Naive thymus-derived CD8-positive, alpha-beta T cell (primary cell): ENCODE data around the gene CACNA1B. TPM values are rescaled to one million over a fixed set of nuclear protein-coding genes. Genes with fewer than 3 reads are reported as not detected.

Experiments
- ATAC-seq, 2 donors: fragments of 150-1000 bp; cut with Tn5 transposase in 1 of 2; sonication (Bioruptor Pico), chemical (Tn5 transposase) in 1 of 2; 1 replicate in 1 of 2; 2 replicates in 1 of 2; pipeline ENCODE4 v1.10.0; 2021; ENCODE audit warnings: mild to moderate bottlenecking in 2 of 2, moderate library complexity in 2 of 2
- POLR2A ChIA-PET: fragments of 350-600 bp; sonication (Branson Sonifier 250); formaldehyde crosslinking; loops from one replicate; lab custom pipeline; 2021; ENCODE audit warnings: antibody characterized with exemption; lab: Charles Lee
- DNase-seq, 10 donors: peaks; one replicate each; pipeline versions ENCODE4 v3.0.0 to v3.0.0-alpha.2; 2020 to 2022
- H3K27ac Mint-ChIP-seq, 10 donors: one replicate each; pipeline ENCODE4 v1.8.0; 2020 to 2022; ENCODE audit warnings: mild to moderate bottlenecking in 10 of 10, mixed read lengths in 10 of 10, moderate library complexity in 4 of 10, inconsistent platforms in 1 of 10
- H3K27me3 Mint-ChIP-seq, 5 donors: one replicate each; pipeline ENCODE4 v1.8.0; 2021 to 2022; ENCODE audit warnings: mixed read lengths in 5 of 5
- H3K36me3 Mint-ChIP-seq, 3 donors: one replicate each; pipeline ENCODE4 v1.8.0; 2020 to 2022; ENCODE audit warnings: mixed read lengths in 3 of 3, mild to moderate bottlenecking in 2 of 3, inconsistent platforms in 1 of 3
- H3K4me1 Mint-ChIP-seq, 4 donors: one replicate each; pipeline ENCODE4 v1.8.0; 2021 to 2022; ENCODE audit warnings: mixed read lengths in 4 of 4
- H3K4me3 Mint-ChIP-seq, 10 donors: one replicate each; pipeline ENCODE4 v1.8.0; 2020 to 2022; ENCODE audit warnings: mild to moderate bottlenecking in 10 of 10, mixed read lengths in 10 of 10, moderate library complexity in 6 of 10, inconsistent platforms in 1 of 10
- H3K9me3 Mint-ChIP-seq, 9 donors: one replicate each; pipeline ENCODE4 v1.8.0; 2020 to 2022; ENCODE audit warnings: mixed read lengths in 9 of 9, mild to moderate bottlenecking in 3 of 9, inconsistent platforms in 1 of 9, moderate library complexity in 1 of 9
- polyA plus RNA-seq, 3 donors: library from polyadenylated mRNA; unstranded; fragments of 300-500 nt; fragmentation: Illumina TruSeq; gene quantifications; one replicate each; pipeline ENCODE4 v1.2.3, GENCODE V29; 2021
- total RNA-seq, 8 experiments: library from RNA in 2 of 8; stranded (reverse) in 2 of 8; gene quantifications; one replicate each; pipeline ENCODE4 v1.2.3 and lab custom pipeline; 2021 to 2026

Gene CACNA1B
- total and polyA plus RNA-seq, 5 experiments from 2014 or later = not detected

GRCh38 chr9:138060365-138060764 lies 182.8 kb downstream of the CACNA1B start:
- POLR2A ChIA-PET = no interaction called here
- Mint-ChIP-seq H3K9me3 (no peaks in the 10 kb centered on the region), H3K4me1 (no peaks in the 10 kb centered on the region), H3K27ac (no peak overlapping the region), H3K4me3 (no peak overlapping the region), H3K36me3 (no peaks in the 10 kb centered on the region), H3K27me3 (peaks cover 1 to 18% (median 13%) of the 10 kb centered on the region in 5 donors)
- no peak for DNase-seq
- no peak for ATAC-seq

DNA sequence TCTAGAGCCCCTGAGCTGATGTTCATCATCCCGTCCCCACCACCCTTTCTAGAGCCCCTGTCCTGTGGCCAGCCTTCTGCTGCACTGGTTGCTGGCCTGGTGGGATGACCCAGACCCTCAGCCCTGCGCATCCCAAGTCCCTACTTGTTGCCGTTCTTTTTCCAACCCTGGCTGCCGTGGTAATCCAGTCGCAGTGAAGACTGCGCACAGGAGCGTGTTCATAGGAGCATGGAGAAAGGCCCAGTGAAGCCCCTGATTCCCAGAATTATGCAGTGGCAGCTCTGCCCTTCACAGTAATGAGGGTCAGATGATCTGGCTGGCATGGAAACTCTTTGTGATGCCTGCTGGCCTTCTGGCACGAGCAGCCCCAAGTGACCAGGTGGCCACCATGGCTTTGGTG lies 183.3 kb downstream of the CACNA1B start:
- Mint-ChIP-seq H3K27ac (no peak overlapping the region), H3K4me1 (no peaks in the 10 kb centered on the region), H3K9me3 (no peaks in the 10 kb centered on the region), H3K36me3 (no peaks in the 10 kb centered on the region), H3K27me3 (peaks cover 1 to 20% (median 16%) of the 10 kb centered on the region in 5 donors), H3K4me3 (no peak overlapping the region)
- ATAC-seq = no peak
- POLR2A ChIA-PET = no interaction called here
- DNase-seq = no peak

DNA sequence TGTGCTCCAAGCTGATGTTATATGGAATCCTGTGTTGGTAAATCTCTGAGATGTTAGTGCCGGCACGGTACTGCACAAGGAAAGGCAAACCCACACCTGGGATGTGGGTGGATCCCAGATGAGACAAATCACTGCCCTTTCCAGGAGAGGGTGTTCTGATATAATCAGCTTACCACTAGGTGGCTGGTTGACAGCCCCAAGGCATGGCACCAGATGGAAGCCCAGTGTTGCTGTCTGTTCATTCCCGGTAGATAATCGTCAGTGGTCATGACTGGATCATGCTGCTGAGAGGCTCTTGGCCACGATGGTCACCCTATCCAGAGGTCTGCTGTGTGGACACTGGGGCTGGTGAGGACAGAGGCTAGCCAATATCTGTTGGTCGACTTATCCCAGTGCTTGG lies 184.0 kb downstream of the CACNA1B start:
- POLR2A ChIA-PET = no interaction called here
- peaks cover 1 to 22% (median 16%) of the 10 kb centered on the region in 5 donors for H3K27me3 Mint-ChIP-seq

DNA sequence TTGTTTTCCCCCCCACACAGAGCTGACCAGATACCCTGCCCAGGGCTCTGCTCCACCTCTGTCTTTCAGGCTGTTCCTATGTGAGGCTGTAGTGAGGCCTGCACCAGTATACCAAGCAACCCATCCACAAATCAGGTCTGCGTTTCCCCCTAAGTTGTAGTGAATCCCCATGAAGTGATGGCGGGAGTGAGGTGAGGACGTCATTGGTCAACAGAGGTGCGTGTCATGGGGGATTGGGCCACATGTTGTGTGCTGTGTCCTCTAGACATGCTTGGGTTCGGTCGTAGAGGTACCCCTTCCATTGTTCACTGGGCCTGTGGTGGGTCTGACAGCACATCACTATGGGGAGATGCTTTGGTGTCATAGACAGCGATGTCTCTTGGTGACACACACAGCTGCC lies 184.6 kb downstream of the CACNA1B start:
- H3K27ac Mint-ChIP-seq = no peak overlapping the region
- DNase-seq = no peak
- no peaks in the 10 kb centered on the region for H3K36me3 Mint-ChIP-seq
- no peaks in the 10 kb centered on the region for H3K9me3 Mint-ChIP-seq
- H3K4me1 Mint-ChIP-seq = no peaks in the 10 kb centered on the region
- no peak overlapping the region for H3K4me3 Mint-ChIP-seq
- POLR2A ChIA-PET = no interaction called here
- peaks cover 1 to 22% (median 16%) of the 10 kb centered on the region in 5 donors for H3K27me3 Mint-ChIP-seq
- ATAC-seq = no peak

More for the DNA sequence above, 184.0 kb downstream of the CACNA1B start:
- no peaks in the 10 kb centered on the region for H3K4me1 Mint-ChIP-seq
- H3K27ac Mint-ChIP-seq = no peak overlapping the region
- no peaks in the 10 kb centered on the region for H3K36me3 Mint-ChIP-seq
- ATAC-seq = no peak
- DNase-seq = no peak
- H3K4me3 Mint-ChIP-seq = no peak overlapping the region
- no peaks in the 10 kb centered on the region for H3K9me3 Mint-ChIP-seq

GRCh38 chr9:138063033-138063432 lies 185.5 kb downstream of the CACNA1B start:
- H3K27me3 Mint-ChIP-seq = peaks cover 1 to 22% (median 16%) of the 10 kb centered on the region in 5 donors
- POLR2A ChIA-PET = no interaction called here
- ATAC-seq (no peak), DNase-seq (no peak)
- H3K4me3 Mint-ChIP-seq = no peak overlapping the region
- no peaks in the 10 kb centered on the region for H3K9me3 Mint-ChIP-seq
- H3K36me3 Mint-ChIP-seq = no peaks in the 10 kb centered on the region
- no peak overlapping the region for H3K27ac Mint-ChIP-seq
- no peaks in the 10 kb centered on the region for H3K4me1 Mint-ChIP-seq

DNA sequence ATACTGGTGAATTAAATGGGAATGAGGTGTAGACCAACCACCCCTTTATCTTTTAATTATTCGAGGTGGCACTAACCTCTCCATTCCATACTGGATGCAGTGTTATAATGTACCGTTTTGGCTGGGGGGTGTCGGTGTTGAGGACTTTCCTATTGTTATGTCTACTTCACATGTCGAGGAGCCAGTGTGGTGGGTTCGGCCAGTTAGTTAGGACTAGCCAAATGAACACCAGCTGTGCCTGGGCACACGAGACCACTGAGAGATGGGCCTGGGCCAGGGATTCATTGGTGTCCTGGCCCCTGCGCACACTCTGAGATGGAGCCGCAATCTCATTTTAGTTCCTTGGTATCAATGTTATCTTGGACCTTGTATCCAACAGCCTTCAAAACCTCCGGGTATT lies 186.2 kb downstream of the CACNA1B start:
- no peak overlapping the region for H3K4me3 Mint-ChIP-seq
- ATAC-seq = no peak
- no peak for DNase-seq
- H3K27ac Mint-ChIP-seq = no peak overlapping the region
- H3K27me3 Mint-ChIP-seq = peaks cover 1 to 22% (median 15%) of the 10 kb centered on the region in 5 donors
- H3K4me1 Mint-ChIP-seq = no peaks in the 10 kb centered on the region
- POLR2A ChIA-PET = no interaction called here
- no peaks in the 10 kb centered on the region for H3K9me3 Mint-ChIP-seq
- no peaks in the 10 kb centered on the region for H3K36me3 Mint-ChIP-seq

GRCh38 chr9:138064547-138064946 lies 187.0 kb downstream of the CACNA1B start:
- Mint-ChIP-seq H3K27ac (no peak overlapping the region), H3K9me3 (no peaks in the 10 kb centered on the region), H3K27me3 (peaks cover 1 to 22% (median 16%) of the 10 kb centered on the region in 5 donors), H3K4me3 (no peak overlapping the region), H3K36me3 (no peaks in the 10 kb centered on the region), H3K4me1 (no peaks in the 10 kb centered on the region)
- ATAC-seq (no peak), DNase-seq (no peak)
- POLR2A ChIA-PET = interaction anchor here (0.5 kb wide), 1 partner anchor 1657 kb away, joined by 6 read pairs; no protein-coding TSS in a partner anchor

- ATAC-seq = no peak
- Mint-ChIP-seq H3K4me3 (no peak overlapping the region), H3K36me3 (no peaks in the 10 kb centered on the region), H3K9me3 (no peaks in the 10 kb centered on the region), H3K27ac (no peak overlapping the region), H3K4me1 (no peaks in the 10 kb centered on the region), H3K27me3 (peaks cover 1 to 22% (median 16%) of the 10 kb centered on the region in 5 donors)
- POLR2A ChIA-PET = no interaction called here
- DNase-seq = no peak
Measured at GRCh38 chr9:138065287-138065686, 187.7 kb downstream of the CACNA1B start.

- H3K36me3 Mint-ChIP-seq = no peaks in the 10 kb centered on the region
- DNase-seq (no peak), ATAC-seq (no peak)
- no peak overlapping the region for H3K4me3 Mint-ChIP-seq
- POLR2A ChIA-PET = no interaction called here
- no peak overlapping the region for H3K27ac Mint-ChIP-seq
- H3K9me3 Mint-ChIP-seq = no peaks in the 10 kb centered on the region
- H3K27me3 Mint-ChIP-seq = peaks cover 1 to 22% (median 14%) of the 10 kb centered on the region in 5 donors
- no peaks in the 10 kb centered on the region for H3K4me1 Mint-ChIP-seq
Measured at GRCh38 chr9:138066049-138066448, 188.5 kb downstream of the CACNA1B start.

GRCh38 chr9:138067613-138068367 lies 190.2 kb downstream of the CACNA1B start:
- POLR2A ChIA-PET = no interaction called here
- Mint-ChIP-seq H3K9me3 (no peaks in the 10 kb centered on the region), H3K27ac (no peak overlapping the region), H3K27me3 (peaks cover 1 to 30% (median 10%) of the 10 kb centered on the region in 5 donors), H3K4me1 (no peaks in the 10 kb centered on the region), H3K4me3 (no peak overlapping the region), H3K36me3 (no peaks in the 10 kb centered on the region)
- DNase-seq = no peak
- no peak for ATAC-seq

GRCh38 chr9:138068601-138069035 lies 191.0 kb downstream of the CACNA1B start:
- POLR2A ChIA-PET = no interaction called here
- Mint-ChIP-seq H3K36me3 (no peaks in the 10 kb centered on the region), H3K4me1 (no peaks in the 10 kb centered on the region), H3K27me3 (peaks cover 1 to 33% (median 7%) of the 10 kb centered on the region in 5 donors), H3K4me3 (no peak overlapping the region), H3K9me3 (no peaks in the 10 kb centered on the region), H3K27ac (no peak overlapping the region)
- ATAC-seq = no peak
- DNase-seq = no peak

DNA sequence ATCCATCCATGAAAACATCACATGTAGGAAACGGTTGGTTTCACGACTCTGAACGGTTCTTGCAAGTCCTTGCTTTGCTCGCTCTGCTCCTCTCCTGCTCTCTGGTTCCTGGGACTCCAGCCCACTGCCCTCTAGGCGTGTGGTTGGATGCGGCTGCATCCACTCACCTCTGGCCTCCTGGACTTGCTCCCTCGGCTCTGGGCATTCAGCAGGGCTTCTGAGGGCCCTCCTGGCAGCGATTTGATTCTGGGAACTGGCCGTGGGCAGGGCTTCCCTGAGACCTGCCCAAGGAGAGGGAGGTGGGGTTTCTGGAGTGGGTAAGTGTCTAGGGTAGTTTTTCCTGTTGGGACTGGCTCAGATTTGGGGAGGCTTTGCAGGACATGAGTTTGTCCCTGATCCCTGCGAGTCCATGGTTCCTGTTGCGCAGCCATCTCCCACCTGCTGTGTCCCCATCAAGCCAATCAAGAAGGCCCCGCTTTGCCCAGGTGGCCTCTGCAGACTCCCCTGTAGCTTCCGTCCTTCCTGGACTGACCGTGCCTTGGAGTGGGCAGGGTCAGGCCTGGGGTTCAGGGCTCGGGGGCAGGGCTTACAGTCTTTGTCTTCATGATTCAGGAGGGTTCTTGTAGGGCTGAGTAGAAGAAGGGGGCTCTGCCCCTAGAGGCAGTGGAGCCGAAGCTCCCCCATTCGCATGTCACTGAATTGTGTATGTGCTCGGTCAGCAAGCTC lies 192.3 kb downstream of the CACNA1B start:
- Mint-ChIP-seq H3K36me3 (no peaks in the 10 kb centered on the region), H3K27me3 (peaks cover 1 to 31% (median 7%) of the 10 kb centered on the region in 5 donors), H3K9me3 (no peaks in the 10 kb centered on the region), H3K4me1 (no peaks in the 10 kb centered on the region), H3K27ac (peak overlapping the region in 1 of 10 donors; percentile 8), H3K4me3 (no peak overlapping the region)
- ATAC-seq (no peak), DNase-seq (peak in 1 of 10 donors; percentile 11)
- POLR2A ChIA-PET = no interaction called here

GRCh38 chr9:138070815-138071214 lies 193.2 kb downstream of the CACNA1B start:
- Mint-ChIP-seq H3K36me3 (no peaks in the 10 kb centered on the region), H3K4me1 (no peaks in the 10 kb centered on the region), H3K9me3 (peaks cover 0 to 2% (median 0%) of the 10 kb centered on the region in 9 donors), H3K27ac (peak overlapping the region in 1 of 10 donors; percentile 42), H3K27me3 (peaks cover 0 to 25% (median 7%) of the 10 kb centered on the region in 5 donors), H3K4me3 (no peak overlapping the region)
- DNase-seq = peak in 1 of 10 donors; percentile 11
- ATAC-seq = no peak
- POLR2A ChIA-PET = no interaction called here
